ENCODE data around the gene E4F1.

E4F1 gene

GRCh38 chr16:2206780-2207433, 16.5 kb upstream of the E4F1 start:
- DNase-seq = peak in 1 of 2 experiments; percentile 30

- no peak for DNase-seq
These were observed 15.5 kb upstream of the E4F1 start for GRCh38 chr16:2207872-2208271.

DNA sequence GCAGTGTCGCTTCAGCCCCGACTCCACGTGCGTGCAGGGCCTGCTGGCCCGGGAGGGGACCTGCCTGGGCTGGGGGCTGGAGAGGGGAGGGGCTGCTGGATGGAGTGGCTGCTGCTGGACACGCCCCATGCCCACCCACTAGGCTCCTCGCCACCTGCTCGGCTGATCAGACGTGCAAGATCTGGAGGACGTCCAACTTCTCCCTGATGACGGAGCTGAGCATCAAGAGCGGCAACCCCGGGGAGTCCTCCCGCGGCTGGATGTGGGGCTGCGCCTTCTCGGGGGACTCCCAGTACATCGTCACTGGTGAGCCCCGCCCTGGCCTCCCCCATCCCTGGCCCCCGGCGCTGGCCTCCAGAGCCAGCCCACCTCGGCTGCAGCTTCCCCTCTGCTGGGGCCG, 15.1 kb upstream of the E4F1 start:
- DNase-seq = peak in 1 of 2 experiments; percentile 50

DNA sequence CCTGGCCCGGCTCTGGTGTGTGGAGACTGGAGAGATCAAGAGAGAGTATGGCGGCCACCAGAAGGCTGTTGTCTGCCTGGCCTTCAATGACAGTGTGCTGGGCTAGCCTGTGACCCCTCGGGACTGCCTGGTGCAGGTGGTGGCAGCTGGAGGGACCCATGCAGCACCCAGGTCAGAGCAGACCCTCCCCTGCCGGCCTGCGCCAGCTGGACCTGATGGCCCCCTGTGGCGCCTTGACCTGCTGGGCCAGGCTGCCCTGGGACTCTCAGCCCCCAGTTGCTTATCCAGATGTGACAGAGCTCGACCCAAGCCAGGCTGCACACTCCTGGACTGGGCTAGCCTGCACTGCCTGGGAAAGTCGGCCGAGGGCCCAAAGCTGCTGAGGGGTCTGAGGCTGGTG, 14.6 kb upstream of the E4F1 start:
- DNase-seq = no peak

GRCh38 chr16:2209258-2210008, 14.0 kb upstream of the E4F1 start:
- no peak for DNase-seq

GRCh38 chr16:2210009-2210332, 13.4 kb upstream of the E4F1 start:
- DNase-seq = no peak

GRCh38 chr16:2210386-2211365, 12.7 kb upstream of the E4F1 start, which contains the start of gene BRICD5:
BRICD5 (minus strand) TSS chr16:2210863; CDS start chr16:2210833, 30 bp downstream.
- DNase-seq = no peak

DNA sequence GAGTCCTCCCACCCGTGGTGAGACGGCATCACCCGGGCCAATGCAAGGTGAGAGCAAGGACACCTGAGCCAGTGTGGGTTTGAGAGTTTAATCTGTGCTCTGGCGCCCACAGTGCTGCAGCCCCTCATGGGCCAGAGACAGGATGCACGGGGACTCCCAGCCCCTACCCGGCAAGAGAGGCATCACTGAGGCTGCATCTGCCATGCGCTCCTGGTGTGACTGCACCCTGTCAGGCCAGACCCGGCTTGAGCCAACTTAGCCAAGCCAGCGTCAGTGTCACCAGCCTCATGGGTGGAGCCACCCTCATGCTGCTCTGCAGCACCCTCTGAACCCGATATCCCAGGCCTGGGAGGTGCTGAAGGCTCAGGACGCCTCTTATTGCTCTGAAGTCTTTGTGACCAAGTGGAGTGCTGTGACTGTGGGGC, 11.5 kb upstream of the E4F1 start:
- no peak for DNase-seq

GRCh38 chr16:2212362-2213324, 10.7 kb upstream of the E4F1 start:
- no peak for DNase-seq

- DNase-seq = no peak
These were observed 9.3 kb upstream of the E4F1 start for GRCh38 chr16:2213817-2214718.

DNA sequence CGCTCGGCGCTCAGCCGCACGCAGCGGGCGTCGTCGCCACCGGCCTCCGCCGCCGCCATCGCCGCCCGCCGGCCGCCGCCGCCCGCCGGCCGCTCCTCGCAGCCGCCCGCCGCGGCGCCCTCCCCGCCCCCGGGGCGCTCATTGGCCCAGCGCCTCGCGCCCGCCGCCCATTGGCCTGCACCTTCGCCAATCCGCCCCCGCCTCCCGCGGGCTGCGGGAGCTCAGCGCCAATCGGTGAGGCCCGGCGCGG, 8.7 kb upstream of the E4F1 start, which contains the start of gene PGP:
PGP (minus strand) TSS at position 122 of the 250 bp plus-strand sequence; CDS start at position 59, 63 bp downstream.
- no peak for DNase-seq

- DNase-seq = no peak
These were observed 7.1 kb upstream of the E4F1 start for GRCh38 chr16:2216330-2216729.

DNA sequence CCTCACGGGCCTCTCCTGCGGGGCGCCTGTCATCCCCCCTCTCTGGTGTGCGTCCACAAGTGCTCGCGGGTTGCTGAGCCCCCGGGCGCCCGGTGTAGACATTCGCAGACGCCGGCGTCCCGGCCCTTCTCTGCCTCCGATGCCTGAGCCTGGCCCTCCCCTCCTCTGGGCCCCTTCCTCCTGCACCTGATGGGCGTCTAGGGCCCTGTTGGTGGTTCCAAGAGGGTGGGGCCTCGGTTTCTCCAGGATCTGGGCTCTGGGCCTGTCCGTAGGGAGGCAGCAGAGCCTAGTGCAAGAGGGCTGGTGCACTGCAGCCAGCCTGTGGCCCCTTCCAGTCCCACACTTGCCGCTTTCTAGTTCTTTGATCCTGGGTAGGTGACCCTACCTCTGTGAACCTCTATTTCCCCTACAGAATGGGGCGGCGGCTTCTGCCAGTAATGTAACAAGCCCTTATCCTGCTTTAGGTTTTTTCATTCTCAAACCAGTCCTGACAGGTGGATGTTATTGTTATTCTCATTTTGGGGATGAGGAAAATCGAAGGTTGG, 623 bp downstream of the E4F1 start:
- peak in 1 of 2 experiments; percentile 51 for DNase-seq

DNA sequence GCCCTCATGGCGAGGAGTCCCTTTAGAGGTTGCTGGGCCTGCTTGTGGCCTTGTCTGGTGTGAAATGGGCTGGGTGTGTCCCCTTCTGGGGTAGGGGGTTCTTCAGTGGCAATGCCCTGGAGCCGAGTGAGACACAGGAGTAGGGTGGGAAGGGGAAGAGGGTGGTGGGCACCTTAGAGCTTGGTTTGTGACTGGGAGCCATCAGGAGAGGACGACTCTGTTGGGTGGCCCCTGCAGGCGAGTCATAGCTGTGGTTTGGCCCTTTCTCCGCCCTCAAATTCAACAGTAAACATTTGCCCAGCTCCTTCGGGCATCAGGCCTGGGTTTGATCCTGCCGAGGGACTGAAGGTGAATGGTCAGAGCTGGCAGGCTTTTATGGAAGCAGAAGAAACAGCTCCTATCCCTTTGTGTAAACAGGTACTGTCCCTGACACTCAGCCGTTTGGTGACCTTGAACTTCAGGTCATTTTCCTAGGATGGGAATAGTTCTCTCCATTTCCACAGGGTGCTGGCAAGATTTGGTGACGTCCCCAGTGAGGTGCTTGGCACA, 2.9 kb downstream of the E4F1 start:
- no peak for DNase-seq

GRCh38 chr16:2226918-2227317, 3.5 kb downstream of the E4F1 start:
- no peak for DNase-seq

DNA sequence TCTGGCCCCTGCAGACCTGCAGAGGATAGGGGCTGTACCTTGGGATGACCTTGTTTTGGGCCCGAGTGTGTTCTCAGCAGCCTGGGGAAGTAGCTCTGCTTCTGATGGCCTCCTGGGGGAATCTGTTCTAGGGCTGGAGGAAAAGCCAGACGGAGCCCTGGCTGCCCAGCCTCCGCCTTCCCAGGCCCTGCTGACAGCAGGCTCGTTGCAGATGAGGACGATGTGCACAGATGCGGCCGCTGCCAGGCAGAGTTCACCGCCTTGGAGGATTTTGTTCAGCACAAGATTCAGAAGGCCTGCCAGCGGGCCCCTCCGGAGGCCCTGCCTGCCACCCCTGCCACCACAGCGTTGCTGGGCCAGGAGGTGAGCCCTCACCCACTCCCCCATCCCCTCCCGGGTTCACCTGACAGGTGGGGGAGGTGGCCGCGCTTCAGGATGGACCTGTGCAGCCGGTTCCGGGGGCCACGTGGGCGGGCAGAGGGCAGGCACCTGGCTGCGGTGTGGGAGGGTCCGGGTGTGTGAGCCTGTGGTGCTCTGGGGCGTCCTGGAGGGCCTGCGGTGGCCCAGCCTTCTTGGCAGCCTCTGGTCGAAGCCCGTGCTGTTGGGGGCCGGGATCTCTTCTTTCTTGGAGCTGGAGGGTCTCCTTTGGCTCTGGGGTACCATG, 4.9 kb downstream of the E4F1 start:
- DNase-seq = no peak

- DNase-seq = no peak
These were observed 5.7 kb downstream of the E4F1 start for GRCh38 chr16:2229091-2229490.

- no peak for DNase-seq
These were observed 6.3 kb downstream of the E4F1 start for GRCh38 chr16:2229632-2230250.

DNA sequence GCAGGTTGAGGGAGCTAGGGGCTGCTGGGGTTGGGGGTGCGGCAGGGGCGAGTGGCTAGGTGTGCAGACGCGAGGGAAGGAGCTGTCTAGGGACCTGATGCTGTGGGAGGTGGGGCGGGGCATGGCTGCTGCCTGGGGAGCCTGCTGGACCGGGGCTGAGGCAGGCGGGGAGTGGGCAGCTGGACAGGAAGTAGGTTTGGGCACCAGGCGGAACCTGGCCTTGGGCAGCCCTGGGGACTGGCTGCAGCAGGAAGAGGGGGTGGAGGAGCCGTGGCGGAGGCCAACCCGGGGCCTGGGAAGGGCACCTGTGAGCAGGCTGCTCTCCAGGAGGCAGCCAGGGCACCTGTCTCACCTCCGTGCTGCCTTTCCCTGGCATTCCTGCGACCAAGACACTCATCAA, 7.0 kb downstream of the E4F1 start:
- no peak for DNase-seq

Measured in NCI-H2081 (cell line).